Esophagus mucosa (tissue), 1 donor: ENCODE measurements around the gene RRAGA. TPM values are rescaled to one million over a fixed set of nuclear protein-coding genes. Genes with fewer than 3 reads are reported as not detected.
"Not testable (repeated sequence)": the region's sequence is repeated elsewhere in the genome, so short reads cannot be mapped to it uniquely, and the experiment has no call there.

Source experiments
- ATAC-seq: fragments of 200-7000 bp; cut with Tn5 transposase; one replicate; pipeline ENCODE4 v1.9.1; 2020
- total RNA-seq: library from RNA; stranded (reverse); gene quantifications from one replicate; pipeline ENCODE4 v1.2.4, GENCODE V29; 2023
- donor health status: DM: yes; HTN: yes; CAD: no.

The RRAGA gene
- 56.1 TPM for total RNA-seq

GRCh38 chr9:19048966-19049916, at the start of gene RRAGA:
Gene RRAGA (plus strand): TSS chr9:19049427. CDS start chr9:19049660, 233 bp downstream.
- peak; percentile 97 for ATAC-seq

GRCh38 chr9:19000133-19000532, 49.1 kb upstream of the RRAGA start:
- ATAC-seq, result no peak

GRCh38 chr9:19009391-19009965, 39.7 kb upstream of the RRAGA start:
- ATAC-seq, result no peak

- ATAC-seq, result no peak
Measured at GRCh38 chr9:19018201-19018600, 31.0 kb upstream of the RRAGA start.

- ATAC-seq, result no peak
Measured at GRCh38 chr9:19020886-19021455, 28.3 kb upstream of the RRAGA start.

GRCh38 chr9:19021649-19022048, 27.6 kb upstream of the RRAGA start:
- ATAC-seq, result not testable (repeated sequence)

GRCh38 chr9:19022206-19022605, 27.0 kb upstream of the RRAGA start:
- ATAC-seq, result no peak

GRCh38 chr9:19023078-19023477, 26.1 kb upstream of the RRAGA start:
- no peak for ATAC-seq

- no peak for ATAC-seq
Measured at GRCh38 chr9:19026375-19026774, 22.9 kb upstream of the RRAGA start.

GRCh38 chr9:19027825-19028224, 21.4 kb upstream of the RRAGA start:
- ATAC-seq, result no peak

GRCh38 chr9:19028835-19029451, 20.3 kb upstream of the RRAGA start:
- peak; percentile 54 for ATAC-seq

- ATAC-seq, result peak; percentile 48
Measured at GRCh38 chr9:19030899-19031298, 18.3 kb upstream of the RRAGA start.

- no peak for ATAC-seq
Measured at GRCh38 chr9:19032406-19032805, 16.8 kb upstream of the RRAGA start.

GRCh38 chr9:19033015-19033414, 16.2 kb upstream of the RRAGA start, which contains the start of gene SAXO1:
Gene SAXO1 (minus strand): TSS chr9:19033209. CDS start chr9:19032908, 301 bp downstream.
- ATAC-seq, result no peak

- ATAC-seq, result no peak
Measured at GRCh38 chr9:19036611-19037010, 12.6 kb upstream of the RRAGA start.

GRCh38 chr9:19049917-19050636, 850 bp downstream of the RRAGA start:
- ATAC-seq, result no peak

- no peak for ATAC-seq
Measured at GRCh38 chr9:19050637-19051591, 1.7 kb downstream of the RRAGA start.

- no peak for ATAC-seq
Measured at GRCh38 chr9:19057033-19057432, 7.8 kb downstream of the RRAGA start.

- ATAC-seq, result no peak
Measured at GRCh38 chr9:19074229-19074628, 25.0 kb downstream of the RRAGA start.

- ATAC-seq, result no peak
Measured at GRCh38 chr9:19074836-19075235, 25.6 kb downstream of the RRAGA start.

GRCh38 chr9:19085295-19085694, 36.1 kb downstream of the RRAGA start:
- ATAC-seq, result no peak
